Suprapubic skin (tissue), 4 donors: Measurements from ENCODE around the gene KIF21B. TPM values are rescaled to one million over a fixed set of nuclear protein-coding genes. Genes with fewer than 3 reads are reported as not detected.

Experiments
- DNase-seq, 2 donors: peaks; one replicate each; pipeline ENCODE4 v3.0.0-alpha.2; 2019; ENCODE audit warnings: low spot score in 2 of 2
- H3K27ac ChIP-seq: fragments of 200-600 bp; sonication (generic); one replicate; pipeline ENCODE4 v1.5.1; 2019
- H3K27me3 ChIP-seq: fragments of 200-600 bp; sonication (generic); one replicate; pipeline ENCODE4 v1.5.1; 2019
- H3K36me3 ChIP-seq: fragments of 200-600 bp; sonication (generic); one replicate; pipeline ENCODE4 v1.5.1; 2019
- H3K4me1 ChIP-seq: fragments of 200-600 bp; sonication (generic); one replicate; pipeline ENCODE4 v1.5.1; 2019
- H3K4me3 ChIP-seq: fragments of 200-600 bp; sonication (generic); one replicate; pipeline ENCODE4 v1.5.1; 2019; ENCODE audit warnings: mild to moderate bottlenecking
- H3K9me3 ChIP-seq: fragments of 200-600 bp; sonication (generic); one replicate; pipeline ENCODE4 v1.5.1; 2019
- CTCF ChIP-seq, 2 donors: fragments of 200-600 bp in 1 of 2; fragments of 450-650 bp in 1 of 2; sonication (generic) in 1 of 2; IDR thresholded peaks; one replicate each; pipeline ENCODE4 v1.5.1; 2016 to 2019; ENCODE audit warnings: antibody characterized with exemption in 2 of 2, mild to moderate bottlenecking in 1 of 2, moderate library complexity in 1 of 2
- EP300 ChIP-seq: sonication (generic); formaldehyde crosslinking; IDR thresholded peaks from one replicate; pipeline ENCODE4 v1.6.1; 2017; ENCODE audit warnings: antibody characterized with exemption
- POLR2A ChIP-seq, 2 donors: fragments of 450-650 bp; IDR thresholded peaks; one replicate each; pipeline ENCODE4 v1.6.1; 2017; ENCODE audit warnings: antibody characterized with exemption in 2 of 2, mild to moderate bottlenecking in 2 of 2, moderate library complexity in 2 of 2
- POLR2AphosphoS5 ChIP-seq, 3 donors: sonication (generic); formaldehyde crosslinking; IDR thresholded peaks; one replicate each; pipeline ENCODE4 v1.6.1; 2017; ENCODE audit warnings: antibody characterized with exemption in 3 of 3
- WGBS: methylation state at CpG from one replicate; pipeline ENCODE4 v1.1.5; 2018; 5-methylcytosine and 5-hydroxymethylcytosine counted together
- total RNA-seq, 4 donors: library from RNA; depleted of rRNA; stranded (reverse); fragments of >200 nt; gene quantifications; one replicate each; pipeline ENCODE4 v1.1.0, GENCODE V29; 2016

The KIF21B gene
- total RNA-seq, 4 donors from 2014 or later: 0.65 to 2.3 (median 1.1) TPM

- Histone ChIP-seq H3K27ac (no peak overlapping the region), H3K4me1 (peaks cover 22% of the 10 kb centered on the region), H3K36me3 (no peaks in the 10 kb centered on the region), H3K4me3 (no peak overlapping the region), H3K9me3 (no peaks in the 10 kb centered on the region), H3K27me3 (no peaks in the 10 kb centered on the region)
- no peak for DNase-seq
- whole genome bisulfite sequencing: 41% methylated on average over 3 of the region's 3 CpGs
- no peak for TF ChIP-seq POLR2A (IDR thresholded peaks at IDR 0.05)
- no peak for TF ChIP-seq POLR2AphosphoS5 (IDR thresholded peaks at IDR 0.05)
- no peak for TF ChIP-seq CTCF (IDR thresholded peaks at IDR 0.05)
- TF ChIP-seq EP300: no peak
These were observed 3.3 kb upstream of the KIF21B start for GRCh38 chr1:201026836-201027235.

GRCh38 chr1:201026234-201026633, 2.7 kb upstream of the KIF21B start:
- no peak overlapping the region for H3K4me3 ChIP-seq
- 78% methylated on average over 3 of the region's 3 CpGs for WGBS
- H3K36me3 ChIP-seq: no peaks in the 10 kb centered on the region
- no peaks in the 10 kb centered on the region for H3K27me3 ChIP-seq
- peaks cover 23% of the 10 kb centered on the region for H3K4me1 ChIP-seq
- no peak for DNase-seq
- no peak overlapping the region for H3K27ac ChIP-seq
- TF ChIP-seq EP300 (no peak), CTCF (IDR thresholded peaks at IDR 0.05) (no peak), POLR2AphosphoS5 (IDR thresholded peaks at IDR 0.05) (no peak), POLR2A (IDR thresholded peaks at IDR 0.05) (no peak)
- no peaks in the 10 kb centered on the region for H3K9me3 ChIP-seq

GRCh38 chr1:201025571-201026002, 2.1 kb upstream of the KIF21B start:
- TF ChIP-seq POLR2A (IDR thresholded peaks at IDR 0.05) (no peak), POLR2AphosphoS5 (IDR thresholded peaks at IDR 0.05) (no peak), EP300 (no peak), CTCF (IDR thresholded peaks at IDR 0.05) (no peak)
- 77% methylated on average over 7 of the region's 7 CpGs for WGBS
- Histone ChIP-seq H3K36me3 (no peaks in the 10 kb centered on the region), H3K9me3 (no peaks in the 10 kb centered on the region), H3K4me3 (no peak overlapping the region), H3K27me3 (no peaks in the 10 kb centered on the region), H3K27ac (no peak overlapping the region), H3K4me1 (peaks cover 30% of the 10 kb centered on the region)
- no peak for DNase-seq

GRCh38 chr1:201024625-201024998, 1.1 kb upstream of the KIF21B start:
- Histone ChIP-seq H3K27ac (no peak overlapping the region), H3K36me3 (no peaks in the 10 kb centered on the region), H3K27me3 (no peaks in the 10 kb centered on the region), H3K4me3 (no peak overlapping the region), H3K4me1 (peaks cover 35% of the 10 kb centered on the region), H3K9me3 (no peaks in the 10 kb centered on the region)
- no peak for DNase-seq
- TF ChIP-seq EP300: no peak
- 87% methylated on average over 2 of the region's 2 CpGs for WGBS

GRCh38 chr1:201023920-201024624, 558 bp upstream of the KIF21B start:
- H3K4me3 ChIP-seq: peak overlapping the region; percentile 63
- DNase-seq: no peak
- H3K4me1 ChIP-seq: peaks cover 35% of the 10 kb centered on the region
- no peak overlapping the region for H3K27ac ChIP-seq
- no peaks in the 10 kb centered on the region for H3K9me3 ChIP-seq
- 42% methylated on average over 17 of the region's 17 CpGs for WGBS
- TF ChIP-seq CTCF (IDR thresholded peaks at IDR 0.05) (no peak), EP300 (no peak), POLR2AphosphoS5 (IDR thresholded peaks at IDR 0.05) (no peak), POLR2A (IDR thresholded peaks at IDR 0.05) (no peak)
- H3K36me3 ChIP-seq: no peaks in the 10 kb centered on the region
- H3K27me3 ChIP-seq: no peaks in the 10 kb centered on the region
